ENCODE data around the gene LARGE2. TPM values are rescaled to one million over a fixed set of nuclear protein-coding genes. Genes with fewer than 3 reads are reported as not detected.
A peak's percentile ranks its signal among the peaks of the same experiment; 100 is the strongest.

The LARGE2 gene
- total and polyA plus RNA-seq, 10 of the 15 experiments (the other 5 are each of a cell fraction or from before 2014, with no cell fraction given) = 0.03 to 0.41 (median 0.19) TPM; not detected in 6

DNA sequence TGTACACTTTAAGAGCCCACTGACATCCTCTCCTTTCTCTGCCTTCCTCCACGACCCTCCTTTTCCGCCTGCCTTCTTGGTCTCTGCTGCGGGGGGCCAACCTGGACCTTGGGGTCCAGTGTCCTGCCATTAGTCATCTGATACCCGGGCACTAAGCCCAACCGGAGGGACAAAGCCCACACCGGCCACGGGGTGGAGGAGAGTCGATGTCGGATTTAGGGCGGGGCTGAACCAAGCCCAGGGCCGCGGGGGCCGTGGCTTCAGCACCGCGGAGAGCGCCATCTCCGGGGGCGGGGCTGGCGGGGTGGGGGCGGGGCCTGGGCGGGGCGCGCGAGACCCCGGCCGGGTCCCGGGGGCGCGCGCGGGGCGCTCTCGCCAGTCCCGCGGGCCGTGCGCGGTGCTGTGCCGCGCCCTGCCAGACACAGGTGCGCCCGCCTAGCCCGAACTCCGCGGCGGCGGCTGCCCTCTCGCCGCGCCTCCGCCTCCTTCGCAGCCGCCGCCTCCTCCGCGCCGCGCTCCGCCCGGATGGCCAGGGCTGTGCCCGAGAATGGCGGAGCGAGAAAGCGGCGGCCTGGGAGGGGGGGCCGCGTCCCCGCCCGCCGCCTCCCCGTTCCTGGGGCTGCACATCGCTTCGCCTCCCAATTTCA is 37.1 kb upstream of the LARGE2 start, which contains the start of gene MAPK8IP1 (continued):
- TF ChIP-seq, protein P1, sequence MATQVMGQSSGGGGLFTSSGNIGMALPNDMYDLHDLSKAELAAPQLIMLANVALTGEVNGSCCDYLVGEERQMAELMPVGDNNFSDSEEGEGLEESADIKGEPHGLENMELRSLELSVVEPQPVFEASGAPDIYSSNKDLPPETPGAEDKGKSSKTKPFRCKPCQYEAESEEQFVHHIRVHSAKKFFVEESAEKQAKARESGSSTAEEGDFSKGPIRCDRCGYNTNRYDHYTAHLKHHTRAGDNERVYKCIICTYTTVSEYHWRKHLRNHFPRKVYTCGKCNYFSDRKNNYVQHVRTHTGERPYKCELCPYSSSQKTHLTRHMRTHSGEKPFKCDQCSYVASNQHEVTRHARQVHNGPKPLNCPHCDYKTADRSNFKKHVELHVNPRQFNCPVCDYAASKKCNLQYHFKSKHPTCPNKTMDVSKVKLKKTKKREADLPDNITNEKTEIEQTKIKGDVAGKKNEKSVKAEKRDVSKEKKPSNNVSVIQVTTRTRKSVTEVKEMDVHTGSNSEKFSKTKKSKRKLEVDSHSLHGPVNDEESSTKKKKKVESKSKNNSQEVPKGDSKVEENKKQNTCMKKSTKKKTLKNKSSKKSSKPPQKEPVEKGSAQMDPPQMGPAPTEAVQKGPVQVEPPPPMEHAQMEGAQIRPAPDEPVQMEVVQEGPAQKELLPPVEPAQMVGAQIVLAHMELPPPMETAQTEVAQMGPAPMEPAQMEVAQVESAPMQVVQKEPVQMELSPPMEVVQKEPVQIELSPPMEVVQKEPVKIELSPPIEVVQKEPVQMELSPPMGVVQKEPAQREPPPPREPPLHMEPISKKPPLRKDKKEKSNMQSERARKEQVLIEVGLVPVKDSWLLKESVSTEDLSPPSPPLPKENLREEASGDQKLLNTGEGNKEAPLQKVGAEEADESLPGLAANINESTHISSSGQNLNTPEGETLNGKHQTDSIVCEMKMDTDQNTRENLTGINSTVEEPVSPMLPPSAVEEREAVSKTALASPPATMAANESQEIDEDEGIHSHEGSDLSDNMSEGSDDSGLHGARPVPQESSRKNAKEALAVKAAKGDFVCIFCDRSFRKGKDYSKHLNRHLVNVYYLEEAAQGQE (IDR thresholded peaks at IDR 0.05; ENCODE audit: low read depth, low read length) = peak; percentile 89
- no peak for TF ChIP-seq SMC3 (IDR thresholded peaks at IDR 0.05; ENCODE audit: borderline replicate concordance, low read length)
- TF ChIP-seq RCOR1 (conservative IDR thresholded peaks at IDR 0.05; ENCODE audit: low read depth, low read length) = no peak
- TF ChIP-seq PAX5 (IDR thresholded peaks at IDR 0.05; ENCODE audit: borderline replicate concordance, low read depth, low read length) = no peak
- no peak for TF ChIP-seq ZNF207 (IDR thresholded peaks at IDR 0.05; ENCODE audit: borderline replicate concordance)
- 0 out of 2 replicates have a peak, but pooled peaks have one; percentile 14 for TF ChIP-seq TCF12 (IDR thresholded peaks at IDR 0.05; ENCODE audit: low read depth, low read length)
- TF ChIP-seq IKZF1 (conservative IDR thresholded peaks at IDR 0.05) = peak; percentile 43; the same call in 1 of the 2 replicates
- peak in 1 of 2 experiments; percentile 11; a peak in 1 of 4 replicates for TF ChIP-seq BHLHE40 (IDR thresholded peaks at IDR 0.05; ENCODE audit: borderline replicate concordance in 1 of 2, low read depth in 2 of 2, low read length in 1 of 2)
- TF ChIP-seq STAT1 (conservative IDR thresholded peaks at IDR 0.05) = no peak
- TF ChIP-seq NFYA (IDR thresholded peaks at IDR 0.05; ENCODE audit: borderline replicate concordance, low read depth, low read length) = no peak
- TF ChIP-seq, protein P2, sequence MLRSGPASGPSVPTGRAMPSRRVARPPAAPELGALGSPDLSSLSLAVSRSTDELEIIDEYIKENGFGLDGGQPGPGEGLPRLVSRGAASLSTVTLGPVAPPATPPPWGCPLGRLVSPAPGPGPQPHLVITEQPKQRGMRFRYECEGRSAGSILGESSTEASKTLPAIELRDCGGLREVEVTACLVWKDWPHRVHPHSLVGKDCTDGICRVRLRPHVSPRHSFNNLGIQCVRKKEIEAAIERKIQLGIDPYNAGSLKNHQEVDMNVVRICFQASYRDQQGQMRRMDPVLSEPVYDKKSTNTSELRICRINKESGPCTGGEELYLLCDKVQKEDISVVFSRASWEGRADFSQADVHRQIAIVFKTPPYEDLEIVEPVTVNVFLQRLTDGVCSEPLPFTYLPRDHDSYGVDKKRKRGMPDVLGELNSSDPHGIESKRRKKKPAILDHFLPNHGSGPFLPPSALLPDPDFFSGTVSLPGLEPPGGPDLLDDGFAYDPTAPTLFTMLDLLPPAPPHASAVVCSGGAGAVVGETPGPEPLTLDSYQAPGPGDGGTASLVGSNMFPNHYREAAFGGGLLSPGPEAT (IDR thresholded peaks at IDR 0.05; ENCODE audit: low read depth) = no peak
- TF ChIP-seq POLR2A (IDR thresholded peaks at IDR 0.05; ENCODE audit: low read depth, low read length) = no peak; the same call in none of the 2 replicates
- TF ChIP-seq LARP7 (IDR thresholded peaks at IDR 0.05) = 0 out of 2 replicates have a peak, but pooled peaks have one; percentile 45
- no peak for TF ChIP-seq BCL11A (IDR thresholded peaks at IDR 0.05; ENCODE audit: low read depth, low read length)
- TF ChIP-seq, protein P3, sequence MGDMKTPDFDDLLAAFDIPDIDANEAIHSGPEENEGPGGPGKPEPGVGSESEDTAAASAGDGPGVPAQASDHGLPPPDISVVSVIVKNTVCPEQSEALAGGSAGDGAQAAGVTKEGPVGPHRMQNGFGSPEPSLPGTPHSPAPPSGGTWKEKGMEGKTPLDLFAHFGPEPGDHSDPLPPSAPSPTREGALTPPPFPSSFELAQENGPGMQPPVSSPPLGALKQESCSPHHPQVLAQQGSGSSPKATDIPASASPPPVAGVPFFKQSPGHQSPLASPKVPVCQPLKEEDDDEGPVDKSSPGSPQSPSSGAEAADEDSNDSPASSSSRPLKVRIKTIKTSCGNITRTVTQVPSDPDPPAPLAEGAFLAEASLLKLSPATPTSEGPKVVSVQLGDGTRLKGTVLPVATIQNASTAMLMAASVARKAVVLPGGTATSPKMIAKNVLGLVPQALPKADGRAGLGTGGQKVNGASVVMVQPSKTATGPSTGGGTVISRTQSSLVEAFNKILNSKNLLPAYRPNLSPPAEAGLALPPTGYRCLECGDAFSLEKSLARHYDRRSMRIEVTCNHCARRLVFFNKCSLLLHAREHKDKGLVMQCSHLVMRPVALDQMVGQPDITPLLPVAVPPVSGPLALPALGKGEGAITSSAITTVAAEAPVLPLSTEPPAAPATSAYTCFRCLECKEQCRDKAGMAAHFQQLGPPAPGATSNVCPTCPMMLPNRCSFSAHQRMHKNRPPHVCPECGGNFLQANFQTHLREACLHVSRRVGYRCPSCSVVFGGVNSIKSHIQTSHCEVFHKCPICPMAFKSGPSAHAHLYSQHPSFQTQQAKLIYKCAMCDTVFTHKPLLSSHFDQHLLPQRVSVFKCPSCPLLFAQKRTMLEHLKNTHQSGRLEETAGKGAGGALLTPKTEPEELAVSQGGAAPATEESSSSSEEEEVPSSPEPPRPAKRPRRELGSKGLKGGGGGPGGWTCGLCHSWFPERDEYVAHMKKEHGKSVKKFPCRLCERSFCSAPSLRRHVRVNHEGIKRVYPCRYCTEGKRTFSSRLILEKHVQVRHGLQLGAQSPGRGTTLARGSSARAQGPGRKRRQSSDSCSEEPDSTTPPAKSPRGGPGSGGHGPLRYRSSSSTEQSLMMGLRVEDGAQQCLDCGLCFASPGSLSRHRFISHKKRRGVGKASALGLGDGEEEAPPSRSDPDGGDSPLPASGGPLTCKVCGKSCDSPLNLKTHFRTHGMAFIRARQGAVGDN (IDR thresholded peaks at IDR 0.05) = no peak
- TF ChIP-seq, protein P4, sequence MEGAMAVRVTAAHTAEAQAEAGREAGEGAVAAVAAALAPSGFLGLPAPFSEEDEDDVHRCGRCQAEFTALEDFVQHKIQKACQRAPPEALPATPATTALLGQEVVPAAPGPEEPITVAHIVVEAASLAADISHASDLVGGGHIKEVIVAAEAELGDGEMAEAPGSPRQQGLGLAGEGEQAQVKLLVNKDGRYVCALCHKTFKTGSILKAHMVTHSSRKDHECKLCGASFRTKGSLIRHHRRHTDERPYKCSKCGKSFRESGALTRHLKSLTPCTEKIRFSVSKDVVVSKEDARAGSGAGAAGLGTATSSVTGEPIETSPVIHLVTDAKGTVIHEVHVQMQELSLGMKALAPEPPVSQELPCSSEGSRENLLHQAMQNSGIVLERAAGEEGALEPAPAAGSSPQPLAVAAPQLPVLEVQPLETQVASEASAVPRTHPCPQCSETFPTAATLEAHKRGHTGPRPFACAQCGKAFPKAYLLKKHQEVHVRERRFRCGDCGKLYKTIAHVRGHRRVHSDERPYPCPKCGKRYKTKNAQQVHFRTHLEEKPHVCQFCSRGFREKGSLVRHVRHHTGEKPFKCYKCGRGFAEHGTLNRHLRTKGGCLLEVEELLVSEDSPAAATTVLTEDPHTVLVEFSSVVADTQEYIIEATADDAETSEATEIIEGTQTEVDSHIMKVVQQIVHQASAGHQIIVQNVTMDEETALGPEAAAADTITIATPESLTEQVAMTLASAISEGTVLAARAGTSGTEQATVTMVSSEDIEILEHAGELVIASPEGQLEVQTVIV (IDR thresholded peaks at IDR 0.05; ENCODE audit: borderline replicate concordance, partially characterized antibody) = no peak
- TF ChIP-seq KLF5 (IDR thresholded peaks at IDR 0.05; ENCODE audit: partially characterized antibody) = no peak
- no peak for TF ChIP-seq ZSCAN29 (IDR thresholded peaks at IDR 0.05)

Data from GM12878 (cell line).